ENCODE data around the gene CSTPP1.
A peak's percentile ranks its signal among the peaks of the same experiment; 100 is the strongest.
"Not testable (repeated sequence)": the region's sequence is repeated elsewhere in the genome, so short reads cannot be mapped to it uniquely, and the experiment has no call there.

The CSTPP1 gene

DNA sequence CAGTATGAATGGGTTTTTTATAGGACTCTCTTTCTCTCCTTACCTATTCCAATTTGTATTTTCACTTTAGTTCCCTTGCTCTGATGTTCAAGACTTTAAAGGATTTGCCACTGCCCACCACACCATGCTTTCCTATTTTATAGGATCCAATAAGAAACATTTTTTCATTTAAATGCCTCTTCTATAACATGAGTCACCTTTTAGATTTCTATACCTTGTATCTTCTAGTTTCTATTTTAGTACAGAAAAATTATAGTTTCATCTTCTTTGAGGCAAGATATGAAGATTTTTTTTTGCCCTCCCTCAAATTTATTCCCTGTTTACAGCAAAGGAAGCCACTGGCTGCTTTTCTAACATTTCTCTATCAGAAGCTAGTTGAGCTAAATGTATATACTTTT, 163.4 kb downstream of the CSTPP1 start:
- no peak for DNase-seq (ENCODE audit: low read depth)

DNA sequence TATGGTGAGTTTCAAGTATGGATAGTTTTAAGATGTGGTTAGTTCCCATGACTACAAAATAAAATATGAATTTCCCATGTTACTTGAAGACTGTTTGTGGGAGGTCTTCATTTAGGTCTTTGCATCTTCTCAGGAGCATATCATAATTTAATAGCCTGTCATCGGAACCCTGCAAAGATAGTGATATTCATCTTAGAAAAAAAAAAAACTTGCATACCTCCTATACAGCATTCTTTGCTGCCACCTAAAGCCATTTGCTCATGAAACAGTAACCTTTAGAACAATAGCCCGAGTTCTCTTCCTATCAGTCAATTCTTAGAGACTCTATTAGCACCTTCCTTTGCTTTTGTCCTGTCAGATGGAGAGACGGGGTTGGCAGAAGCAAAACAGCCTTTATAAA, 164.8 kb downstream of the CSTPP1 start:
- DNase-seq (ENCODE audit: low read depth): no peak

DNA sequence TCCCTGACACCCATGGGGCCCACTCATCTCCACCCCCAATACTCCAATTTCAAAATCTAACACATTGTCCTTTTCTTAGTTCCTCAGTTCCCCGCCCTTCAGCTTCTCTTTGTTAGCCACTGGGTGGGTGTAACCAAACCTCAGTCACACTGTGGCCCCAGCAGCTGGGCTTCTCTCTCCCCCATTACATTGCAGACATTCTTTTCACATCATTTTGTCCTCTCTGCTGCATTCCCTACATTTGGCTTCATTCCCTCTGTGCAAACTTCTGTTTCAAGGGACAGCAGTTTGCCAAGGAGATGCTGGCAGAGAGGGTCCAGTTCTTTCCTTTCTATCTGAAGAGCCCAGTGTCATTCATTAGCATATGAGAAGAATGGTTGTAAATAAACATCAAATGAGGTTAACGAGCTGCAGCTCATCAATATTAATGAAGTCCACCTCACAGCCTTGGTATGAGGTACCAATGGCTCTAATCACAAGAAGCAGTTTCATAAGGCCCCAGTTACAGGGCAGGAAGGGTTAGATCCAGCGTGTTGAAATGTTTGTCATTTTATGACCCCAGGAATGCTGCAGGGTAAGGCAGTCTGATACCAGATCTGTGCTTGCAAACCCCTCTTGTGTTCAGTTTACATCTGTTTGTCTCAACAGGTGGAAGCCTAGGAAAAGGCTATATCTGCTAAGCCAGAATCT, 167.8 kb downstream of the CSTPP1 start:
- no peak for DNase-seq (ENCODE audit: low read depth)

DNA sequence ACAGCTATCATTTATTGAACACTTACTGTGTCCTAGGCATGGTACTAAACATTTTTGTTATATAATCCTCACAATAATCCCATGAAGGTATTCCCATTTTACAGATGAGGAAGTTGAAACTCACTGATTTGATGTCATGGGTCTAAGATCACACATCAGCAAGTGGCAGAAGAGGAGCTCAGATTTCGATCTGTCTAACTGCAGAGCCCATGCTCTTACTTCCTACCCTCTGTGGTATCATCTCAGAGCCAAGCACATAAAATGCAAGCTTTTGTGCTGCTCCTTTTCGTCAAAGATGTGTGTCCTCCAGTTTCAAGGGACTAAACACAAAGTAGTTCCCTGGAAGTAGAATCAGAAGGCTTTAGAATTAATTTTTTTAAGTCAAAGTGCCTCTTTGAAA, 169.0 kb downstream of the CSTPP1 start:
- DNase-seq (ENCODE audit: low read depth): no peak

DNA sequence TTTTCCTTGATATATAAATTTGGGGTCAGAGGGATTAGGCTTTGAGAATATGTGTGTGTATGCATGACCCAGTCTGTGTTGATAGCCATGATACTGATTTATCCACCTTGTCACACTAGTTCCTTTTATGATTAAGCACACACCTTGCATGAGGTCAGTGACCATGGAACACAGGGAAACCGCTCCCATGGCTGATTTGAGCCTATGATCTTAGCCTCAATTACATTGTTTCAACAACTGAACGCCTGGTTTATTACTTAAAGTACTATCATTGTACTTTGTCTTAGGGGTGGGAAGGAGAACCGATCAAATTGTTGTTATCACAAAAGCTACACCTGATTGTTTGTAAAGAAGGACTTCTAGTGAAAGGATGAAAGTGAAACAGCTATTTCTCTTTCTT, 169.4 kb downstream of the CSTPP1 start:
- no peak for DNase-seq (ENCODE audit: low read depth)

DNA sequence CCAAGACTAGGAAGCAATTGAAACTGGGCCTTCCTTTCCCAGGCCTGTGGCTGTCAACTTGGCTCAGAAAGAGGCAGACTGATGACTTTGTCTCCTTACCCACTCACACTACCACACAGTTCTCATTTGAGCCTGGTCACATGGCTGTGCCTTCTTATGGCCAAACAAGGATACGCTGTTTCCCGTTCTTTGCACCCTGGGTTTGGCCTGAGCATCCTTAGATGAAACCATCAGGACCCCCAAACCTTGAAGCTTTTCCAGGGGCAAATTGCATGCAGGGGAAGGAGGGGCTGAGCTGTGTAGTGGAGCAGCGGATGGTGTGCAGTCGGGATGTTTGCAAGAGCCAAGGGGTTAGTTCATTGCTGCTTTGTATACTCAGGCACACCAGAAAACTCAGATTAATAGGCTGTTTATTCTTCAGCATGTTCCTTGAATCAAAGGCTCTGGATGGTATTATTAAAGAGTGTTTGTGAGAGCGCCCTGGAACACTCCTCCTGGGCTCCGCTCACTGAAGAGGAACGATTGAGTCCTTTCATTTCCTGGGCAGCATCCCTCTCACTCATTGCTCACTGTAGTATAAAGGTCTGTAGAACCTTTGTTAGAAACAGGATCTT, 170.3 kb downstream of the CSTPP1 start:
- DNase-seq (ENCODE audit: low read depth): no peak

DNA sequence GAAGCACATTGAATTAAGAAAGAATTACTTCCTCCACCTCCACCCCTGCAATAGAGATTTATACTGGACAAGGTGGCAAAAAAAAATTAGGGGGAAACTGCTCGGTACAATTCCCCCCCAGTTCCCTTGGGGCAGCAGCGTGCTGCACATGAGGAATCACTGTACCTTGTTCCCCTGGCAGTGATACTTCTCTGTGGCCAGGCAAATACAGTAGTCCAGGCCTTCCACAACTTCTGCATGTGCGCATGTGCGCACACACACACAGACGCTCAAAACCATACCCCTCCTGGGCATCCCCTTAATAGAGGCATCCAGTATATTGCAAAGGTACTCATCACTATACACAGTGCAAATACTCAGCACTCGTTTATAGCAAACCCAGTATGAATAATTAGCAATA, 171.2 kb downstream of the CSTPP1 start:
- no peak for DNase-seq (ENCODE audit: low read depth)

DNA sequence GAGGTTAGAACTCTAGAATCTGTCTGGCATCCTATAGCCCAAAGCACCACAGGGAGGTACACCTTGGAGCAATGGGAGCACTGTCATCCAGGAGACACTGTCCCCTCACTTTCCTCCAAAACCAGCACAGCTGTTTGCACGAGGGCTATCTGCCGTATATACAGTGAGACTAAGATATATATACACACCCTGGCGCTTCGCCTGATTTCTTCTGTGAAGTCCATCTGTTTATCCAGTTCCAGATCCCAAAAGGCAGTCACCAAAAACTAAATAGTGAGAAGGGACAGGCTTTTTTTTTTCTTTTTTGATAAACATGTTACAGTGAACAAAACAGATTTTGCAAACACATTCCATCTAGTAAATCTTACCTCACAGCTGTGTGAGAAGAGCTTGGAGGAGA, 171.7 kb downstream of the CSTPP1 start:
- no peak for DNase-seq (ENCODE audit: low read depth)

DNA sequence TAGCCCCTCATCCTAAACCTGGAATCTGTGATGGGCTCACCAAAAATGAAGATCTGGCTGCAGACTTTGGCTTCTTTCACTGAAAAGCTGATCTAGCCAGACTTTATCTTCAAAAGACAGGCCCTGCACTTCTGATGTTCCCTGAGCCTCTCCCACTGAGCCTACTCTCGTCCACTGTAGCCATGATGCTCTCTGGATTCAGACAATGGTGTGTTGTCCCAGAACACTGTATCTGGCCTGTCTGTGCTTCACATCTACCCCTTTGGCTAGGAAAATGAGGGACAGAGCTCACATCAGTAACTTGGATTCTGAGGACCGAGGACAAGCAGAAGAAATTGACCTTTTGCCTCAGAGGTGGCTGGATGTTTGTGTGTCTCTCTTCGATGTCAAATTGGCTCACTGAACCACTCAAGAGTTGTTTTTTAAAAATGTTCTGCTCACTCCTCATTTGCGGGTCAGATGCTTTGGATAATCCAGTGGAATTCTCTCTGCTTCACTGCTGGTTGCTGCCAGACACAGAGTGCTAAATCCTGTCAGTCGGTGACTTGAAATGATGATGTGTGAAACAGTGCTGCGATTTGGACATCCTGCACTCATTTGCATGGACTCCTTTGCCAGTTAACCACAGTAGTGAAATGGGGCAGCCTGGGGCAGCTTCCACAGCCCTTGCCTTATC, 172.6 kb downstream of the CSTPP1 start:
- no peak for DNase-seq (ENCODE audit: low read depth)

DNA sequence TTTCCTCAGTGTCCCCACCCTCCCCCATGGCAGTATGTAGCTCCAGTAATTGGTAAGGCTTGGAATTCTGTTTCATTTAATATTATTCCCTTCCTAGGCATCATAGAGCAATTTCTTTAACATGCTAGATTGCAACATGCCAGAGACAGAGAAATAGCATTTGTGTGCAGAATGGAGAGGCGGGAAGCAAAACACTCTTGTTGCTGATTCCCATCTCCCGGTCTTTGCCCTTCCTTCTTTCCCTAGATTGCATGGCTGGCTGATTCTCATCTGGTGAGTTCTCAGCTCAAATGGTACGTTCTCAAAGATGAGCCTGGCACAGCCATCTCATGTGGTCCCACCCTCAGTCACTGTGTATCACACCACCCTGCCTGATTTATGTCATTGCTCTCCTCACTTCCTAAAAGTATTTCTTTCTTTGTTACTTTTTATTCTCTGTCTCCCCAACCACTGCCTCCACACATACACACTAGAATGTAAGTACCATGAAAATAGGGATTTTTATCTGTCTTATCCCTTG, 173.2 kb downstream of the CSTPP1 start:
- no peak for DNase-seq (ENCODE audit: low read depth)

DNA sequence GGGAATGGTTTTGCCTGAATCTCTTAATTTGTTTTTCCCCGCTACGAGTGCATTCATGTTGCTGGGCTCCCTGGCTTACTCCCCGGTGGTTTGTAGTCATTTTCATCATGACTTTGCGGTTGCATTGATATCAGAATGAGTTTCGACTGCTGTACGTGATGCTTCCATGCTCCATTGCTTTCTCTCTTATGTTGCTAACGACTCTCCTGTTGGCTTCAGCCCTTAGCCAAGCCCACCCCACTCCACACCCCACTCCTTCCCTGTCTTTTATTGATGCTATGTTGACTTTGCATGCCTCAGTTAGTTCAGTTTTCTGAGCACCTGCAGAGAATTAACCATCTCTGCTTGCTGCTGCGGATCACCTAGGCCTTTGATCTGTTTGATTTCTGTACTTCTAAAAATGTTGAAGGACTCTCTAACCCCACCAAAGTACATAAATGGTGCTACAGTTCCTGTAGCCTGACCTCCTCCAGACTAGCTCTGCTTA, 174.8 kb downstream of the CSTPP1 start:
- DNase-seq (ENCODE audit: low read depth): no peak

DNA sequence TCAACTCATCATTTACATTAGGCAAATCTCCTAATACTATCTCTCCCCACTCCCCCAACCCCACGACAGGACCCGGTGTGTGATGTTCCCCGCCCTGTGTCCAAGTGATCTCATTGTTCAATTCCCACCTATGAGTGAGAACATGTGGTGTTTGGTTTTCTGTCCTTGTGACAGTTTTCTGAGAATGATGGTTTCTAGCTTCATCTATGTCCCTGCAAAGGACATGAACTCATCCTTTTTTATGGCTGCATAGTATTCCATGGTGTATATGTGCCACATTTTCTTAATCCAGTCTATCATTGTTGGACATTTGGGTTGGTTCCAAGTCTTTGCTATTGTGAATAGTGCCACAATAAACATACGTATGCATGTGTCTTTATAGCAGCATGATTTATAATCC, 176.4 kb downstream of the CSTPP1 start:
- DNase-seq (ENCODE audit: low read depth): not testable (repeated sequence)

DNA sequence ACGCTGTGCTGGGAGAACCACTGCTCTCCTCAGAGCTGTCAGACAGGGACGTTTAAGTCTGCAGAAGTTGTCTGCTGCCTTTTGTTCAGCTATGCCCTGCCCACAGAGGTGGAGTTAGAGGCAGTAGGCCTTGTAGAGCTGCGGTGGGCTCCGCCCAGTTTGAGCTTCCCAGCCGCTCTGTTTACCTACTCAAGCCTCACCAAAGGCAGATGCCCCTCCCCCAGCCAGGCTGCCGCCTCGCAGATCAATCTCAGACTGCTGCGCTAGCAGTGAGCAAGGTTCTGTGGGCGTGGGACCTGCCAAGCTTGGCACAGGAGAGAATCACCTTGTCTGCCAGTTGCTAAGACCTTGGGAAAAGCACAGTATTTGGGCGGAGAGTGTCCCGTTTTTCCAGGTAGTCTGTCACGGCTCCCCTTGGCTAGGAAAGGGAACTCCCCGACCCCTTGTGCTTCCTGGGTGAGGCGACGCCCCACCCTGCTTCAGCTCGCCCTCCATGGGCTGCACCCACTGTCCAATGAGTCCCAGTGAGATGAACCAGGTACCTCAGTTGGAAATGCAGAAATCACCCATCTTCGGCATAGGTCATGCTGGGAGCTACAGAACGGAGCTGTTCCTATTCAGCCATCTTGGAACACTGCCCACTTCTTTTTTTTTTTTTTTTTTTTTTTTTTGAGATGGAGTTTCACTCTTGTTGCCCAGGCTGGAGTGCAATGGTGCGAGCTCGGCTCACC, 182.6 kb downstream of the CSTPP1 start:
- DNase-seq (ENCODE audit: low read depth): peak; percentile 17

DNA sequence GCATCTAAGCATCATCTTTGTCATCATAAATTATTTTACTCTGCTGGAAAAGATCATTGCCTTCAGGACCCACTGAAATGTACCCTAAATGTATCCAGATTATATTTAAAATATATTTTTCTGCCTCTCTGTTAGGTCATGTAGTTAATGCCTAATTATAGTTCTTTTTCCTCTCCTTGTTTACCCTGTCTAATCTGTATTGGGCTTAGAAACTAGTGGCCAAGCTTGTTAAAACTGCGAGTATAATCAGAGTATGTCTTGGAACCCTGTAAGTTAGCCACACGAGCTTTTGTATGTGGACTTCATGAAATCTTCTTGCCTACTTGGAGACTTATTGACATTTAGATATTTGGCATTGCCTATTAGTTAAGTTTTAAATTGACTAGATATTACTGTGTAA, 184.5 kb downstream of the CSTPP1 start:
- DNase-seq (ENCODE audit: low read depth): no peak

DNA sequence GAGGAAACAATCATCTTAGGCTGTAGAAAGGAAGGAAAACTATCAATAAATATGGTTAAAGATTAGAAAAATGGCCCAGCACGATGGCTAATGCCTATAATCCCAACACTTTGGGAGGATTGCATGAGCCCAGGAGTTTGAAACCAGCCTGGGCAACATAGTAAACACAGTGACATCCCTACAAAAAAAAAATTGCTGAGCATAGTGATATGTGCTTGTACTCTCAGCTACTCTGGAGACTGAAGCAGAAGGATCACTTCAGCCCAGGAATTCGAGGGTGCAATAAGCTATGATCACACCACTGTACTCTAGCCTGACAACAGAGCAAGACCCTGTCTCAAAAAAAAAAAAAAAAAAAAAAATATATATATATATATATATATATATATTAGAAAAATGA, 185.2 kb downstream of the CSTPP1 start:
- no peak for DNase-seq (ENCODE audit: low read depth)

DNA sequence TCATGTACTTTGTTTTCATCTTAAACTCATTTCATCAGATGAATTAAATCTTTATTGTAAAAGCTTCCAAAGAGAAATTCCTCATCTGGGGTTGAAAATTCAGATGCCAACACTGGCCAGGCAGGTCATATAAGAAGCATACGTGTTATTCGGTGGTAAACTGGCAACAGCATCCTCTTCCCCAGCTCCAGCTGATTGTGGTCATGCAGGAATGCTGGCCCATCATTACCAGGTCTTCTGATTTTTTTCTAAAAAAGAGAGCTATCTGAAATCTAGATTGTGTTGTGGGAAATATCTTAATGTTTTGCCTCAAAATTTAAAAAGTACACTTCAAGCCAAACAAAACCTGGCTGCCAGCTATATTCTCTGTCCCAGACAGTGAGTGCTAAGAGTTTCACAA, 186.5 kb downstream of the CSTPP1 start:
- no peak for DNase-seq (ENCODE audit: low read depth)

DNA sequence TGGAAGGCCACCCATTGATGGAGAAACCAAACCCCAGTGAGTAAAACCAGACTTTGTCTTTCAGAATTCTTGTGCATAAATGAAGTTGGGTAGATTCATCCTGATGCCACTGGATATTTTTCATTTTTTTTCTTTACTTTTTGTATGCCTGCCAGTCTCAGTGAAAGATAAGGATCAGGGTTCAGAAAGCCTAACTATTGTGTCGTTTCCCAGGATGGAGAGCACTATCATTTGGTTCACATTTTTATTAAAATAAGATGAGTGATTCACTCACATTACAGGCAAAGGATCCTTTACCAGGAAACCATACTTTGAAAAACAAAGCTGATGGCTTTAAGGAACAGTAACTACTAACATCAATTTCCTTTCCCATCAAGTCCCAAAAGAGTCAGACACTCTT, 188.1 kb downstream of the CSTPP1 start:
- DNase-seq (ENCODE audit: low read depth): no peak

DNA sequence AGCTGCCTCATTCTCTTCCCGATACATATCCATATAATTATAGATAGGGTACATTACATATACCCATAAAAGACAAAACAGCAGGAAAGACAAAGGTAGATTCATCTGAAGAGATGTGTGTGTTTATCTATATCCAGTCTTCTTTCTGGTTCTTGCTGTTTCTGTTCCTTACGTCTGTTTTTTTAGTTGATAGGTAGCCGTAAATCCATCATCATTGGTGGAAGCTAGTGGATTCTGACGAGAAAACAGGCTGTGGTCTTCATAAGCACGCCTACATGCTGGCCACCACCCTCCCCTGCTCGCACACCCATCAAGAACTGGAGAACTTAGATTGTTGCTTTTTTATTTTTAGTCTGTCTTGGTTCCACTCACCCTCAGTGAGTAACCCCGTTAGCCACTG, 188.5 kb downstream of the CSTPP1 start:
- DNase-seq (ENCODE audit: low read depth): no peak

DNA sequence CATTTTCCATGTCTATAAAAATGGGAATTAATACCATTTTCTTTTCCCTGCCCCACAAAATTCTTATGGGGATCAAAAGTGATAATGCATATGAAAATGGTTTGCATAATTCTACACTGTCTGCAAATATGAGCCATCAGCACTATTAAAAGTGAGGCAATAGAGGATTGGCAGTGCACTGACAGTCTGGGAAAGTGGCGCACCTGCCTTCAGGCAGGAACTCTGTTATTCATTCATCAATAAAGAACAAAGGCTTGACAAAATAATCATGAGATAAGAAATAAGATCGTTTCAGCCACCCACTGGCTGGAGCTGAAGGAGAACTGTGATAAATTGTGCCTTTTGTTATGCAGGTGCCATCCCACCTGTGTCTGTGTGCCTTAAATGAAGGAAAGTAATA, 190.7 kb downstream of the CSTPP1 start:
- DNase-seq (ENCODE audit: low read depth): no peak

DNA sequence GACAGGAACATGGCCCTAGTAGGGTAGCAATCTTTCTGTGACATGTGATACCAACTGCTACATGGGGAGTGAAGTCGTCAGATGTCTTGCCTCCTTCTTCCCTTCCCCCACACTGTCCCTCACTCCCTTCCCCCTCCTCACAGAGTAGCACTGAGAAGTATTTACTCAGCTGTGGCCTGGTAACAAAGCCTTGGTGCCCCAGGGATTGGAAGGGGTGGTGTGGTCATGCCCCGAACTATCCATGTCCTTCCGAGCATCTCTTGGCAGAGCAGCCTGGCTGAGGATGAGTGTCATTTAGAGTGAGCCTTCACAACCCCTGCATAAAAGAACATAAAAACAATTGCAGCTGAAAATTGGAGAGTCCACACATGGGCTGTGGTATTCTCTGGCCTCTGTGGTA, 194.0 kb downstream of the CSTPP1 start:
- no peak for DNase-seq (ENCODE audit: low read depth)

DNA sequence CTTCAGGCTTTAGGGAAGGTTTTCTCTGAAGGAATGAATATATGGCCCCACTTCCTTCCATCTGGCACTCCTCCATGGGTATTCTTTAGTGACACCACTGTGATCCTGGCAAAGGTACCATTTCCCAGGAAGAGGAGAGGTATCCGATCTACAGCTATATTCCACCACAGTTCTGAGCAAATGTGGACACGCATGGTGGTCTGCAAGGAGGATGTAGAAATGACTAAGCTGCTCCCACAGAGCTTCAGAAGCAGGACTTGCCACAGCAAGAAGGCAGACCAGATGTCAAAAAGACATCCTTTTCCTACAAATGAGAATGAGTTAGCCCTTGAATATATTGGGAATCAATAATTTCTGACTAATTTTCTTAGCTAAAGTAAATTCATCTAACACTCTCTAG, 194.6 kb downstream of the CSTPP1 start:
- no peak for DNase-seq (ENCODE audit: low read depth)

DNA sequence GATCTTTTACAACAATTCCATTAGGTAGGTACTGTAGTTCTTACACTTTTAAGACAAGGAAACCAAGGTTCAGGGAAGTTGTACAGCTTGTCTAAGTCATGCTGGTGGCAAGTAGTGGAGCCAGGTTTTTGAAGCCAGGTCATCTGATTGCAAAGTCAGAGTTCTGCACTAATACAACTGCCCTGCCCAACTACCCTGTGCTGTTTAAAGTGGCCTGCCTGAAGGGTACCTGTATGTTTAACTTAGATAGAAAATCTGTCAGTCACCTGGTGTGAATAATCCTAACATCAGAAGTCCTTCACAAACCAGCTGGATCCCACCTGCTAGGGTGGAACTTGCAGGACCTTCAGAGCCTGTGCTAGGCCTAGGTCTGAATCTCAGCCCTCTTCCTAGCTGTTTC, 195.9 kb downstream of the CSTPP1 start:
- DNase-seq (ENCODE audit: low read depth): no peak

DNA sequence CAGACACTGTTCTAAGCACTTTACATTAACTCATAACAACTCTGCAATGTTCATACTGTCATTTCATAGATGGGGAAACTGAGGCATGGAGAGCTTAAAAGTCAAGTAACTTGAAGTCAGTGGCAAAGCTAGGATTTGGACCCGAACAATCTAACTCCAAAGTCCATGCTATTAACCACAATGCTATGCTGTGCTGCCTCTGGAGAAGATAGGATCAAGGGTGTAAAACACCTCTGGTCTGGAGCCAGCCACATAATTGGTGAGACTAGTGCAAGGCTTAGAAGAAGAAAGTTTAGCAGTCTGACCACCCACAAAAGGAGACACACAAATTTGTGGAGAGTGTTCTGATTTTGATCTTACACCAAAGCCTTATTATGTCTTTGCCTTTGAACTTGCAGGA, 196.4 kb downstream of the CSTPP1 start:
- DNase-seq (ENCODE audit: low read depth): no peak

All from activated T-helper 1 cell treated with Interleukin-2 at 50 U/mL for 16 hours (primary cell).